Right hindlimb (tissue), 1 donor: Measurements from ENCODE around the gene EDC3.
A peak's percentile ranks its signal among the peaks of the same experiment; 100 is the strongest.
"Not testable (repeated sequence)": the region's sequence is repeated elsewhere in the genome, so short reads cannot be mapped to it uniquely, and the experiment has no call there.

Source experiments
- DNase-seq: peaks from one replicate; pipeline ENCODE4 v3.0.0-alpha.2; 2018

EDC3 gene

DNA sequence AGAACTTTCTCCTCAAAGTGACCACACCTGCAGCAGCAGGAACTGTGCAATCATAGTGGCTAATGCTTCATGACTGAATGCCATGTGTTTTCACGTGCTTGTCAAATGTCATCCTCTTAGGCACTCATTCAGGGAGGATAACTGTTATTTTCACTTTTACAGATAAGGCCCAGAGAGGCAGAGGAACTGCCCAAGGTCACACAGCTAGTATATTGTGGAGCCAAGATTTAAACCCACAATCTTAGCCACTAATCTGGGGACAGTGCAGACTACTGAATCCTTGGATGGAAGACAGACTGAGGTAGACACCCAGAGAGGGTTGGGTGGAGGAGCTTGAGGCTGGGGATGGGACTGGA lies 90.1 kb downstream of the EDC3 start:
- no peak for DNase-seq

- DNase-seq = no peak
Measured at GRCh38 chr15:74604983-74605794, 90.6 kb downstream of the EDC3 start.

- DNase-seq = no peak
Measured at GRCh38 chr15:74603789-74604705, 91.8 kb downstream of the EDC3 start.

DNA sequence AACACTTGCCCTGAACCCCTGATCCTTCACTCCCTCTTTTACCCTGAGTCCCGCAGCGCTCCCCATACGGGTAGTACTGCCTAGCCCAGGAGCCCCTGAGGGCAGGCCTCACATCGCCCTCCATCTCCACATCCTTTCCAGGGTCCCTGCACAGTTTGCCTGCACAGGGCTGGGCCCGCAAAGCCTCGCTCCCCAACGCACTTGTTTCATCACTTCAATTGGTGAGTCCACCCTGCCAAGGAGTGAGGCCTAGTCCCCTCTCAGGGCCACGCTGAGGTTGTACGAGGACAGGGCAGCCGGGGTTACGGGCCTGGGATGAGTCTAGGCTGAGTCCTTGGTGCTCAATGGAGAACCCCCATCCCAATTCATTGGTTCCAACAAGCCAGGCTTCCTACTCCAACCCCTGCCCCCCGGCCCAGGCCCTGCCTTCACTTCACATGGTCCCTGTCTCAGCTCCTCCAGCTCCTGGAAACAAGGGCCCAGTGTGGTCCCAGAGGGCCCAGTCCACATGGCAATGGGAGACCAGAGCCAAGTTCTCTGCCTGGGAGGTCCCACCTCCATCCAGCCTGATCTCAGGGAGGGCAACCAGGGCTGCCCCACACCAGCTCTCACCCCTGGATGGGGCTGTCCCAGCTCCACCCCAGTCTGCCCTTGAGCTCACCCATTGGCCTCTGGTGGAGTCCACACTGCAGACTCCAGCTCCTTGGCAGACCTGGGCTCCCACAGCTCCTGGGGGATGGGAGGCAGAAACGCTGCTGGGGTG lies 92.6 kb downstream of the EDC3 start:
- no peak for DNase-seq

- no peak for DNase-seq
Measured at GRCh38 chr15:74599156-74599555, 96.7 kb downstream of the EDC3 start.

DNA sequence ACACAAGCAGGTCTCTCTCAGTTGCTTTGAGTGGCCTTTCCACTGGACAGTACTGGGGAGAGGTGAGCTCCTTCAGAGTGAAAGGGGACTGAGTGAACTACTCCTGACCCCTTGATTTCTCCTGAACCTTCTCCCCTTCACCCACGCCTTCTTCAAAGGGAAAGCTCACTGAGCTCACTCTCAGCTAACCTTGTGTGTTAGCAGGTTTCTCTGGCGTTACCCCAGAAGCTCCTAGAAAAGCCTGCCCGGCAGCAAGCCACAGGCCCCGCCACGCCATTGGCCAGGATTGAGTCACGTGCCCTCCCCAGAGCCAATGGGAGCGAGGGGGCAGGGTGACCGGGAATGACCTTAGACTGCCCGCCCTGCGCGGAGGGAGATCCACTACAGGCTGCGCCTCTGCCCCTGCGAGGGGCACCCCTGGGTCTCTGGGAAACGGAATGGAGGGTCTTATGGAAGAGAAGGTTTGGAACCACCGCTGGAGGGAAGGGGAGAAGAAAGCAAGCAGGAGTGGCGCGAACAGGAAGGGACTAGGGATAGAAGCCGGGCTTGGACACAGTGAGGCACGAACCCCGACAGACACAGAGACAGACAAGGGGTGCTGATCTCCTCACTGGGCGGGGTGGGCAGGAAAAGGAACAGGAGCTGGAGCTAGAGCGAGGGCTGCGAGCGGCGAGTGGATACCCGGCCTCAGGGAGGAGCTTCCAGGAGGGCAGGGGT lies 97.5 kb downstream of the EDC3 start:
- peak; percentile 95 for DNase-seq

- not testable (repeated sequence) for DNase-seq
Measured at GRCh38 chr15:74597146-74597705, 98.6 kb downstream of the EDC3 start.

GRCh38 chr15:74596736-74597135 lies 99.1 kb downstream of the EDC3 start:
- not testable (repeated sequence) for DNase-seq

DNA sequence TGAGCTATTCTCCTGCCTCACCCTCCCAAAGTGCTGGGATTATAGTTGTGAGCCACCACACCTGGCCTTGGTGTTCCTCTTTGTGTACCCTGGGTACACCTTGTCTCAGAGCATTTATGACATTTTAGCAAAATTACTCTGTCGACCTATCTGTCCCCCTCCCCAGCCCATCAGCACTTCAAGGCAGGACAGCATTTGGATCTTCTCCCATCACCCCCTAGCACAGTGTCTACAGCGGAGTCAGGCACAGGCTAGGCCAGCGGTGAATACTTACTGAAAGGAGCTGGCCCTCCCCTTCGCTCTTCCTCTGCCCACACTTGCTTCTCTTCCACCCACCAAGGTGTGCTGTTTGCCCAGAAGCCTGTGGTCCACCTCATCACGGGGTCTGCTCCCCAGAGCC lies 100.6 kb downstream of the EDC3 start:
- no peak for DNase-seq

GRCh38 chr15:74594455-74594854 lies 101.4 kb downstream of the EDC3 start:
- DNase-seq = no peak

DNA sequence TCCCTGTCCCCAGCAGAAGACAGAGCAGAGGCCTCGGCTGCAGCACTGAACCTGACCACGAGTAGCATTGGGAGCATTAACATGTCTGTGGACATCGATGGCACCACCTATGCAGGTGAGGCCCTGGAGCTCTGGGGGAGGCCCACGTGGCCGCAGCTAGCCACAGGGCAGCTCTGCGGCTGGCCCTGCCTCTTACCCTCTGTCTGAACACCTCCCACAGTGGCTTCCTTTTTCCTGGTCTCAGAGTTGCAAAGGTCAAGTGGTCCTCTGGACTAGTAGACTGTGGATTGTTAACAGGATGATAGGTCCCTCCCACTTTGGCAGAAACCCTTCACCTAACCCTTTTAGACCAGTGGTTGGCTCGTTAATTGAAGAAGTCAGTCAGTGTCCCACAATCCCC lies 102.7 kb downstream of the EDC3 start:
- no peak for DNase-seq

DNA sequence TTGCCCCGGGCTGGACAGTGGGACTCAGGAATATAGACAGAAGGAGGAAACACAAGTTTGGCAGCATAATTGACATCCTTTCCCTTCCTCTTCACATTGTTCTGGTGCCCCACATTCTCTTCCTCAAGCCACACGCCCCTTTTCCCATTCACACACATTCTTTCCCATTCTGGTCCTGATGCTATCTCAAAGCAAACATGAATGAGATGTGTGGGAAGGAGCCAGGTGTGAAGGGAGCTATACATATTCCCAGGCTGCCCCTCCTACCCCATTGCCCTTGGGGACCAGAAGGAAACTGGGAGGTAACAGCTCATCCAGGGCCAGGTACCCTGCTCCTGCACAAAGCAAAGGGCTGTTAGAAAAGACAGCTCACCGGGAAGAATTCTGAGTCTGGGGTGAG lies 103.6 kb downstream of the EDC3 start:
- no peak for DNase-seq

- no peak for DNase-seq
Measured at GRCh38 chr15:74589826-74590225, 106.0 kb downstream of the EDC3 start.

DNA sequence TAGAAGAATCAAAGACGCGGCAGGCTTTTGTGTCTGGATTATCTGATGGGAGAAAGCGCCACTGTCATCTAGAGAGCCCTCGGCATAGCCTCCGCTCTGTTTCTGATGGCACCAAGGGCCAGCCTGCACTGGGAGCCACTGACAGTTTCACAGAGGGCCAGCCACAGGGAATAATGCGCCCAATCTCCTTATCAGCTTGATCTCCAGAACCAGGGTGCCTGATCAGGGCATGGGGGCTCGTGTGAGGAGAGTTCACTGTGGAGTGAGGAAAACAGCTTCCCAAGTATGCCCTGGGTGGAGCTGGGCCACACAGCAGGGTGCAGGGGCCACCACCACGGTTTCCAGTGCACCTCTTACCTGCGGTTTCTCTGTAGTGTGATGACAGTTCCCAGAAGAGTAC lies 110.0 kb downstream of the EDC3 start:
- no peak for DNase-seq

DNA sequence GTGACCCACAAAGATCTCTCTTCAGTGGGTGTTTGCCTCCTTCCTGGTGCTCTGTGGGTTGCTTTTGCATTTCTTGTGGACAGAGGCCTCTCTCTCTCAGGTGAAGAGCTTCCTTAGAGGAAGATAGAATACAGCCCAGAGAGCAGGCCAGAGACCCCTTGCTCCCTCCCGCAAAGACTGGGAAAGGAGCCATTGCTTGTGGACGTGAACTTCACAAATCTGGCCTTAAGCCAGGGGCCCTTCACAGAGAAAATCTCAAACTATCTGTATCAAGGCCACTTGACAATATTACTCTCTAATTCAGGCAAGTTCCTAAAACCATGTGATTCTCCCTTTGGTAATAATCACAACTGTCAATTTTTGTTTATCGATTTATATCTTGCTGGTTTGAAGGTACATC lies 110.6 kb downstream of the EDC3 start:
- no peak for DNase-seq

- no peak for DNase-seq
Measured at GRCh38 chr15:74584779-74585178, 111.0 kb downstream of the EDC3 start.

GRCh38 chr15:74584204-74584603 lies 111.6 kb downstream of the EDC3 start:
- DNase-seq = no peak
